B cell (primary cell): ENCODE measurements around the gene LARP4. TPM values are rescaled to one million over a fixed set of nuclear protein-coding genes. Genes with fewer than 3 reads are reported as not detected.
"Not testable (repeated sequence)": the region's sequence is repeated elsewhere in the genome, so short reads cannot be mapped to it uniquely, and the experiment has no call there.

Source experiments
- ATAC-seq: fragments of 200-7000 bp; cut with Tn5 transposase; one replicate; pipeline ENCODE4 v1.10.0; 2021; ENCODE audit warnings: low read depth, mild to moderate bottlenecking, moderate number of reproducible peaks, moderate library complexity
- CTCF ChIA-PET: fragments of 350-600 bp; sonication (Branson Sonifier 250); formaldehyde crosslinking; loops from one replicate; lab custom pipeline; 2021; ENCODE audit warnings: antibody characterized with exemption, inconsistent platforms; lab: Charles Lee
- POLR2A ChIA-PET: fragments of 350-600 bp; sonication (Branson Sonifier 250); formaldehyde crosslinking; loops from one replicate; lab custom pipeline; 2021; ENCODE audit warnings: antibody characterized with exemption; lab: Charles Lee
- DNase-seq: peaks from one replicate; pipeline ENCODE4 v3.0.0; 2013
- H2AFZ ChIP-seq: 2 replicates; pipeline ENCODE4 v1.6.1; 2012; ENCODE audit warnings: mild to moderate bottlenecking, low read depth, low read length; ENCODE audit not compliant: insufficient read depth, poor library complexity, severe bottlenecking
- H3K27ac ChIP-seq, 2 donors: 1 replicate in 1 of 2; 2 replicates in 1 of 2; pipeline ENCODE4 v1.5.1; 2012 to 2013; ENCODE audit warnings: low read length in 2 of 2, mild to moderate bottlenecking in 2 of 2, moderate library complexity in 1 of 2
- H3K27me3 ChIP-seq, 4 experiments: fragments of 200-600 bp in 1 of 4; sonication (generic) in 1 of 4; replicated peaks in 1 of 4; 1 replicate in 2 of 4; 2 replicates in 2 of 4; pipeline versions ENCODE4 v1.6.1 to v1.7.0; 2013 to 2016; ENCODE audit warnings: low read length in 3 of 4, mild to moderate bottlenecking in 2 of 4, mixed read lengths in 1 of 4, moderate library complexity in 1 of 4; ENCODE audit not compliant: insufficient read depth in 4 of 4, control insufficient read depth in 3 of 4; ENCODE audit errors: control extremely low read depth in 1 of 4
- H3K36me3 ChIP-seq, 2 experiments: replicated peaks in 1 of 2; 1 replicate in 1 of 2; 2 replicates in 1 of 2; pipeline versions ENCODE4 v1.6.1 to v1.7.1; 2013; ENCODE audit warnings: low read length in 1 of 2; ENCODE audit not compliant: insufficient read depth in 2 of 2, control insufficient read depth in 1 of 2; ENCODE audit errors: control extremely low read depth in 1 of 2, extremely low read depth in 1 of 2
- H3K4me1 ChIP-seq, 2 donors: fragments of 200-600 bp in 1 of 2; sonication (generic) in 1 of 2; 1 replicate in 1 of 2; 2 replicates in 1 of 2; pipeline versions ENCODE4 v1.5.1 to v1.6.1; 2013 to 2017; ENCODE audit warnings: low read length in 2 of 2; ENCODE audit not compliant: control insufficient read depth in 2 of 2, insufficient read depth in 2 of 2
- H3K4me2 ChIP-seq: replicated peaks from 2 replicates; pipeline ENCODE3; 2012; ENCODE audit warnings: mild to moderate bottlenecking, low read depth, low read length; ENCODE audit not compliant: poor library complexity, severe bottlenecking
- H3K4me3 ChIP-seq, 5 experiments: fragments of 200-600 bp in 1 of 5; sonication (generic) in 1 of 5; 1 replicate in 3 of 5; 2 replicates in 2 of 5; pipeline versions ENCODE4 v1.5.1 to v1.7.0; 2011 to 2016; ENCODE audit warnings: low read length in 4 of 5, mild to moderate bottlenecking in 4 of 5, low read depth in 2 of 5, control low read depth in 1 of 5, moderate library complexity in 1 of 5; ENCODE audit not compliant: insufficient read depth in 1 of 5; ENCODE audit errors: control extremely low read depth in 1 of 5, extremely low read depth in 1 of 5
- H3K79me2 ChIP-seq: fragments of 200-600 bp; sonication (generic); one replicate; pipeline ENCODE4 v1.6.0; 2016; ENCODE audit warnings: low read length; ENCODE audit not compliant: control insufficient read depth, insufficient read depth
- H3K9ac ChIP-seq: fragments of 200-600 bp; sonication (generic); 2 replicates; pipeline ENCODE4 v1.6.1; 2017; ENCODE audit warnings: mild to moderate bottlenecking, low read length, moderate library complexity
- H3K9me3 ChIP-seq, 3 donors: one replicate each; pipeline versions ENCODE4 v1.6.1 to v1.7.1; 2013; ENCODE audit warnings: low read length in 2 of 3; ENCODE audit not compliant: control insufficient read depth in 2 of 3, insufficient read depth in 1 of 3; ENCODE audit errors: control extremely low read depth in 1 of 3
- H4K20me1 ChIP-seq: 2 replicates; pipeline ENCODE4 v1.6.0; 2012; ENCODE audit warnings: mild to moderate bottlenecking, low read length; ENCODE audit not compliant: insufficient read depth, control insufficient read depth, poor library complexity, severe bottlenecking
- H3K27ac Mint-ChIP-seq: one replicate; pipeline ENCODE4 v1.8.0; 2021; ENCODE audit warnings: mixed read lengths
- H3K27me3 Mint-ChIP-seq: one replicate; pipeline ENCODE4 v1.8.0; 2021; ENCODE audit warnings: mixed read lengths
- H3K4me1 Mint-ChIP-seq: one replicate; pipeline ENCODE4 v1.8.0; 2021; ENCODE audit warnings: mixed read lengths
- H3K4me3 Mint-ChIP-seq: one replicate; pipeline ENCODE4 v1.8.0; 2021; ENCODE audit warnings: mixed read lengths
- H3K9me3 Mint-ChIP-seq: one replicate; pipeline ENCODE4 v1.8.0; 2022; ENCODE audit warnings: mixed read lengths; ENCODE audit not compliant: insufficient read depth
- CTCF ChIP-seq: fragments of 200-600 bp; IDR thresholded peaks from one replicate; pipeline ENCODE4 v1.8.0; 2022; ENCODE audit warnings: antibody characterized with exemption, mild to moderate bottlenecking
- EZH2 ChIP-seq: IDR thresholded peaks from 2 replicates; pipeline ENCODE4 v1.6.1; 2012; ENCODE audit warnings: borderline replicate concordance, low read depth, mild to moderate bottlenecking, moderate library complexity, low read length; ENCODE audit not compliant: insufficient read depth, poor library complexity, severe bottlenecking
- WGBS: methylation state at CpG from one replicate; pipeline ENCODE4 v1.1.5; 2013; ENCODE audit warnings: missing lambda C conversion rate; ENCODE audit not compliant: insufficient coverage; 5-methylcytosine and 5-hydroxymethylcytosine counted together
- intact Hi-C: fragments of 100-400 bp; cut with micrococcal nuclease; formaldehyde crosslinking; loops from one replicate; pipeline ENCODE4 v1.10.0; 2022
- polyA plus RNA-seq: library from polyadenylated mRNA; depleted of rRNA; stranded (reverse); fragments of >200 nt; gene quantifications from 2 replicates; pipeline ENCODE4 v1.2.3, GENCODE V29; 2012
- total RNA-seq, 2 donors: library from RNA; stranded (reverse); fragments of 120-200 nt in 1 of 2; gene quantifications; 1 replicate in 1 of 2; 2 replicates in 1 of 2; pipeline versions ENCODE4 v1.2.3 to v1.2.4, GENCODE V29; 2013 to 2022

LARP4 gene
- total and polyA plus RNA-seq, 2 donors (not counting 1 experiment from before 2014, with no cell fraction given) = 5.5 to 48.4 TPM

GRCh38 chr12:50363141-50363540 is 37.5 kb upstream of the LARP4 start:
- Mint-ChIP-seq H3K4me3 (no peak overlapping the region), H3K9me3 (no peaks in the 10 kb centered on the region), H3K27me3 (no peaks in the 10 kb centered on the region), H3K4me1 (no peaks in the 10 kb centered on the region), H3K27ac (no peak overlapping the region)
- Histone ChIP-seq H3K27me3 (no peaks in the 10 kb centered on the region), H3K4me3 (no peak overlapping the region), H4K20me1 (no peaks in the 10 kb centered on the region), H3K36me3 (no peaks in the 10 kb centered on the region), H3K4me2 (no peak overlapping the region), H3K9me3 (no peaks in the 10 kb centered on the region), H2AFZ (no peak overlapping the region), H3K79me2 (no peaks in the 10 kb centered on the region), H3K4me1 (no peaks in the 10 kb centered on the region), H3K27ac (no peak overlapping the region), H3K9ac (no peak overlapping the region)
- ChIA-PET CTCF (no interaction called here), POLR2A (no interaction called here)
- ATAC-seq (no peak), DNase-seq (no peak)
- intact Hi-C loops = no loop called here
- TF ChIP-seq CTCF (no peak), EZH2 (no peak)
- WGBS = no CpG with 5 or more reads among the region's 5 CpGs

GRCh38 chr12:50365709-50366406 is 34.8 kb upstream of the LARP4 start:
- POLR2A ChIA-PET = no interaction called here
- no peaks in the 10 kb centered on the region for H4K20me1 ChIP-seq
- Mint-ChIP-seq H3K4me3 (no peak overlapping the region), H3K4me1 (no peaks in the 10 kb centered on the region), H3K9me3 (no peaks in the 10 kb centered on the region), H3K27ac (no peak overlapping the region), H3K27me3 (no peaks in the 10 kb centered on the region)
- no peak overlapping the region for H3K9ac ChIP-seq
- H3K4me2 ChIP-seq = no peak overlapping the region
- CTCF ChIA-PET = no interaction called here
- no peak overlapping the region for H3K4me3 ChIP-seq
- H3K27me3 ChIP-seq = no peaks in the 10 kb centered on the region
- WGBS = 85% methylated on average over 3 of the region's 9 CpGs
- no peak for ATAC-seq
- TF ChIP-seq EZH2 = no peak
- H2AFZ ChIP-seq = no peak overlapping the region
- H3K9me3 ChIP-seq = no peaks in the 10 kb centered on the region
- H3K36me3 ChIP-seq = no peaks in the 10 kb centered on the region
- DNase-seq = no peak
- no peak overlapping the region for H3K27ac ChIP-seq
- no peaks in the 10 kb centered on the region for H3K79me2 ChIP-seq
- intact Hi-C loops = no loop called here
- no peaks in the 10 kb centered on the region for H3K4me1 ChIP-seq

GRCh38 chr12:50370672-50371071 is 30.0 kb upstream of the LARP4 start:
- H4K20me1 ChIP-seq, H3K27me3 Mint-ChIP-seq, H3K4me1 Mint-ChIP-seq, H3K79me2 ChIP-seq, intact Hi-C loops, H3K27me3 ChIP-seq, H3K9me3 Mint-ChIP-seq, H3K9ac ChIP-seq, H3K9me3 ChIP-seq, H3K27ac Mint-ChIP-seq, CTCF ChIA-PET, H2AFZ ChIP-seq, H3K4me2 ChIP-seq, ATAC-seq, H3K27ac ChIP-seq, POLR2A ChIA-PET, DNase-seq, H3K36me3 ChIP-seq, H3K4me1 ChIP-seq, H3K4me3 ChIP-seq, H3K4me3 Mint-ChIP-seq: not testable (repeated sequence)
- WGBS = 80% methylated on average over 1 of the region's 7 CpGs
